Measurements from ENCODE around the gene FAM163B. TPM values are rescaled to one million over a fixed set of nuclear protein-coding genes. Genes with fewer than 3 reads are reported as not detected.

The FAM163B gene
- total and polyA plus RNA-seq, 9 of the 15 experiments (the other 6 are each of a cell fraction or from before 2014, with no cell fraction given): not detected

DNA sequence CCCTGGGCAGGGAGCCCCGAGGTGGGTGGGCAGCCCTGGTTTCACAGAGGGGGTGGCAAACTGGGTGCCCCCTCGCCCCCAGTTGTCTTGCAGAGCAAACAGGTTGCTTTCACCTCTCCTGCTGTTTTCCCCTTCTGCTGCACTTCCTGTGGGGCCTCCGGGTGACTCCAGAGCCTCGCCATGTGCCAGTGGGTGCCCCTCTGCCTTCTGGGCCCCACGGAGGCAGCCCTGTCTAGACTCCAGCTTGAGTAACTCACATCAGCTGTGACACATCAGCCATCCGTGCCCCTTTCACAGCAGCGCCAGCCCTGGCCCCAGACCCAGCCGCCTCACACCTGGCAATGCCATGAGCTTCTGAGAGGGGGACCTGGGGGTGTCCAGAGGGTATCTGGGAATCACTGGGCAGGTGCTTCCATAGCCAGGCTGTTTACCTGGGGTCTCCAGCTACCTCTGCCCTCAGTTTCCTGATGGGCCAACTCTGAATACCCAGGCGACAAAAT, 37.7 kb downstream of the FAM163B start:
- Histone ChIP-seq H4K20me1 (replicated peaks; ENCODE audit: control insufficient read depth, insufficient read depth, low read length) (peaks cover 18% of the 10 kb centered on the region; the same call in 1 of the 2 replicates), H3K27ac (ENCODE audit: extremely low read depth, low read depth, low read length) (no peak overlapping the region), H3K79me2 (ENCODE audit: control insufficient read depth, insufficient read depth, low read length) (no peaks in the 10 kb centered on the region), H3K27me3 (ENCODE audit: control insufficient read depth in 2 of 2, insufficient read depth in 2 of 2, low read length in 2 of 2) (peaks cover 16 to 86% of the 10 kb centered on the region in 2 experiments; a peak in 4 of 5 replicates), H2AFZ (ENCODE audit: low read depth, low read length) (no peak overlapping the region), H3K9ac (ENCODE audit: insufficient read depth in 1 of 2, low read depth in 2 of 2, low read length in 2 of 2) (no peak overlapping the region), H3K4me2 (ENCODE audit: insufficient read depth, low read length) (no peak overlapping the region), H3K9me1 (ENCODE audit: control insufficient read depth, insufficient read depth, low read length) (no peaks in the 10 kb centered on the region), H3K4me3 (no peak overlapping the region), H3K36me3 (ENCODE audit: control insufficient read depth, insufficient read depth, low read length) (no peaks in the 10 kb centered on the region), H3K9me3 (replicated peaks; ENCODE audit: control insufficient read depth, insufficient read depth, low read depth, low read length) (no peaks in the 10 kb centered on the region), H3K4me1 (replicated peaks in 1 of 2; ENCODE audit: control insufficient read depth in 2 of 2, insufficient read depth in 2 of 2, low read length in 2 of 2) (peaks cover 0 to 20% of the 10 kb centered on the region in 2 experiments; a peak in 2 of 5 replicates)
- BruUV-seq (replicated peaks): no TSS peak
- intact Hi-C loops (cut with micrococcal nuclease): no loop called here
- CTCF ChIA-PET (ENCODE audit: low intra/inter-chr PET ratio): no interaction called here
- DNase-seq (ENCODE audit: extremely low read depth in 1 of 4, low spot score in 3 of 4) (no peak), FAIRE-seq (no peak), ATAC-seq (no peak)
- TF ChIP-seq FOXA1 (IDR thresholded peaks at IDR 0.05; ENCODE audit: borderline replicate concordance): no peak
- TF ChIP-seq, protein P1, sequence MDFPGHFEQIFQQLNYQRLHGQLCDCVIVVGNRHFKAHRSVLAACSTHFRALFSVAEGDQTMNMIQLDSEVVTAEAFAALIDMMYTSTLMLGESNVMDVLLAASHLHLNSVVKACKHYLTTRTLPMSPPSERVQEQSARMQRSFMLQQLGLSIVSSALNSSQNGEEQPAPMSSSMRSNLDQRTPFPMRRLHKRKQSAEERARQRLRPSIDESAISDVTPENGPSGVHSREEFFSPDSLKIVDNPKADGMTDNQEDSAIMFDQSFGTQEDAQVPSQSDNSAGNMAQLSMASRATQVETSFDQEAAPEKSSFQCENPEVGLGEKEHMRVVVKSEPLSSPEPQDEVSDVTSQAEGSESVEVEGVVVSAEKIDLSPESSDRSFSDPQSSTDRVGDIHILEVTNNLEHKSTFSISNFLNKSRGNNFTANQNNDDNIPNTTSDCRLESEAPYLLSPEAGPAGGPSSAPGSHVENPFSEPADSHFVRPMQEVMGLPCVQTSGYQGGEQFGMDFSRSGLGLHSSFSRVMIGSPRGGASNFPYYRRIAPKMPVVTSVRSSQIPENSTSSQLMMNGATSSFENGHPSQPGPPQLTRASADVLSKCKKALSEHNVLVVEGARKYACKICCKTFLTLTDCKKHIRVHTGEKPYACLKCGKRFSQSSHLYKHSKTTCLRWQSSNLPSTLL (IDR thresholded peaks at IDR 0.05): no peak
- no peak for TF ChIP-seq MTF1 (CRISPR knock-in tag; IDR thresholded peaks at IDR 0.05; ENCODE audit: borderline replicate concordance)
- TF ChIP-seq, protein P2, sequence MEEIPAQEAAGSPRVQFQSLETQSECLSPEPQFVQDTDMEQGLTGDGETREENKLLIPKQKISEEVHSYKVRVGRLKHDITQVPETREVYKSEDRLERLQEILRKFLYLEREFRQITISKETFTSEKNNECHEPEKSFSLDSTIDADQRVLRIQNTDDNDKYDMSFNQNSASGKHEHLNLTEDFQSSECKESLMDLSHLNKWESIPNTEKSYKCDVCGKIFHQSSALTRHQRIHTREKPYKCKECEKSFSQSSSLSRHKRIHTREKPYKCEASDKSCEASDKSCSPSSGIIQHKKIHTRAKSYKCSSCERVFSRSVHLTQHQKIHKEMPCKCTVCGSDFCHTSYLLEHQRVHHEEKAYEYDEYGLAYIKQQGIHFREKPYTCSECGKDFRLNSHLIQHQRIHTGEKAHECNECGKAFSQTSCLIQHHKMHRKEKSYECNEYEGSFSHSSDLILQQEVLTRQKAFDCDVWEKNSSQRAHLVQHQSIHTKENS (CRISPR knock-in tag; IDR thresholded peaks at IDR 0.05): no peak
- TF ChIP-seq RBFOX2 (IDR thresholded peaks at IDR 0.05; ENCODE audit: low read depth, low read length): no peak
- no peak for TF ChIP-seq BRCA1 (IDR thresholded peaks at IDR 0.05)
- TF ChIP-seq BRCA1 (CRISPR knock-in tag; IDR thresholded peaks at IDR 0.05): no peak
- TF ChIP-seq CBX8 (IDR thresholded peaks at IDR 0.05; ENCODE audit: borderline replicate concordance, extremely low read depth, low read depth, low read length, poor library complexity, severe bottlenecking): no peak
- TF ChIP-seq, protein P3, sequence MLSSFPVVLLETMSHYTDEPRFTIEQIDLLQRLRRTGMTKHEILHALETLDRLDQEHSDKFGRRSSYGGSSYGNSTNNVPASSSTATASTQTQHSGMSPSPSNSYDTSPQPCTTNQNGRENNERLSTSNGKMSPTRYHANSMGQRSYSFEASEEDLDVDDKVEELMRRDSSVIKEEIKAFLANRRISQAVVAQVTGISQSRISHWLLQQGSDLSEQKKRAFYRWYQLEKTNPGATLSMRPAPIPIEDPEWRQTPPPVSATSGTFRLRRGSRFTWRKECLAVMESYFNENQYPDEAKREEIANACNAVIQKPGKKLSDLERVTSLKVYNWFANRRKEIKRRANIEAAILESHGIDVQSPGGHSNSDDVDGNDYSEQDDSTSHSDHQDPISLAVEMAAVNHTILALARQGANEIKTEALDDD (IDR thresholded peaks at IDR 0.05): no peak
- in situ Hi-C loops (cut with MboI): no loop called here
- WGBS (ENCODE audit: insufficient coverage, low coverage, missing lambda C conversion rate): 4% methylated on average over 5 of the region's 9 CpGs
- POLR2A ChIA-PET: no interaction called here

All from K562 (cell line).